CD4-positive, alpha-beta T cell treated with Interleukin-2 at 100 ng/mL for 4 hours (primary cell): ENCODE results near the gene SKOR2.
"Not testable (repeated sequence)": the region's sequence is repeated elsewhere in the genome, so short reads cannot be mapped to it uniquely, and the experiment has no call there.

Experiments
- DNase-seq: peaks from one replicate; pipeline ENCODE4 v3.0.0-alpha.2; 2020; ENCODE audit warnings: low spot score

Gene SKOR2

DNA sequence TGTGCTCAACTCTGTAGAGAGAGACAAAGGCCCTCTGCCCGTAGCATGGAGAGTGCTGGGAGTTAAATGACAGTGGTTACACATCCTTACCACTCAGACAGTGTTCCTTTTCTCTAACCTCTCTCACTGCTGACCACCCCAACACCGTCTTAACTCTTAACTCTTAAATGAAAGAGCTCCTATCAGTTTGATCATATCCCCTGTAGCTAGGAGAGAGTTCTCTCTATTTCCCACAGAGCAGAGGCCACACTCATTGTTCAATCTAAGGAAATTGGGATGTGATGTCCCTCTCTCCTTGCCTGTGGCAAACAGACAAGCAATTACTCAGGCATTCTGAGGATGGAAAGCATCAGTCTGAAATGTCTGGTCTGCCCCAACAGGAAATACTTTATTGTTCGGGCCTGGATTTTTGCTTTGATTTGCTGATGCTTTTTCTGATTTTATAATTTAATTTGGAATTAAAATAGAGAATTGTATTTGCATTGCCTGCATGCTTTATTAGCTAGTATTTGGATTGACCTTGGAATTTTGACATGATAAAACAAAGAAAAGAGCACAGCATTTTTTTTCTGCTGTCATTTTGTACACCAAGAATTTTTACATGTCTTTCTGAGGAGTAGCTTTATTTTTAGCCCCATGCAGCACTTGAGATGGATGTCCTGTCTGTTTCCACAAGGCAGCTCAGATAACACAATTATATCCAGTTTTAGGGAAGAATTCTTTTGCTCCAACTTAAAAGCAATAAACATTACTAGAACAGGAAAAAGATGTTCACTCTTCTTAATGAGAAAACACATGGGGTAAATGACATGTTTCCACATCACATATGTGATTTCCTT lies 47.6 kb downstream of the SKOR2 start:
- no peak for DNase-seq

GRCh38 chr18:47195961-47196360 lies 55.5 kb downstream of the SKOR2 start:
- DNase-seq = not testable (repeated sequence)

GRCh38 chr18:47191961-47192360 lies 59.5 kb downstream of the SKOR2 start:
- no peak for DNase-seq

DNA sequence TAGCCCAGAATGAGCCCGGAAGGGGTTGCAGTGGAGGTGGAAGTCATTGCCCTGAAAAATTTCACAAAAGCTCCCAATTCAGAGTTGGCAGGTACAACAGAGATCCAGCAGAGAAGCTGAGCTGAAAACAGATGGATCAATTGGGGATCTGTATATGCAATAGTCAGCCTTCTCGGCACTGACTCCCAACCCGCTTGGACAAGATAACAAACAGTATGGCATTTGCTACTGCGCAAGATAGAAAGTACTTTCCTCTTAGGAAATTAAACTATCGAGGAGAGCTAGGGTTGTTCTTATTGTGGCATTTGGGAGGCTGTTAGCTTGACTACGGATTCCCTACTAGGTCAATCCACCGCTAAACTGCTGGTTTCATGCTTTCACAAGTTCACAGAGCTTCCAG lies 63.7 kb downstream of the SKOR2 start:
- no peak for DNase-seq

- DNase-seq = no peak
These were observed 66.9 kb downstream of the SKOR2 start for GRCh38 chr18:47184419-47185050.

- not testable (repeated sequence) for DNase-seq
These were observed 69.3 kb downstream of the SKOR2 start for GRCh38 chr18:47182156-47182555.

- no peak for DNase-seq
These were observed 70.7 kb downstream of the SKOR2 start for GRCh38 chr18:47180765-47181164.

DNA sequence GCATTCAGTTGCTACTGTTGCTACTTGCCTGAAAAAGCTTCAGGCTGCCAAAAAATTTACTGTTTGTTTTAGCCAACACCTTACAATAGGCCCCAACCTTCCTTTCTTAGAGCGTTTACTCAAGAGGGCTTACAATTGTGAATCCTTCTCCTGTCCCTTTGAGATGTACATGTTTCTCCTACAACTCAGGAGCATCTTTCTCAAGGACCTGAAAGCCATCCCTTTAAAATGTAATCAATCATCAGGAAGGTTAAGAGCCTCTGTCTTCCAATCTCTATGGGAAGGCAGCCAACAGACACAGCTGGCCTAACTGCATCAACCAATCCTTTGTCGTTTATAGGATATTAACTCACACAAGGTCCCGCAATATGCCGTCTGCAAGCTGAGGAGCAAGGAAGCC lies 71.9 kb downstream of the SKOR2 start:
- no peak for DNase-seq

- peak; percentile 93 for DNase-seq
These were observed 75.4 kb downstream of the SKOR2 start, which contains the start of gene IER3IP1 for GRCh38 chr18:47175898-47176575. Gene IER3IP1 (minus strand): TSS chr18:47176364. CDS start chr18:47176277, 87 bp downstream.

DNA sequence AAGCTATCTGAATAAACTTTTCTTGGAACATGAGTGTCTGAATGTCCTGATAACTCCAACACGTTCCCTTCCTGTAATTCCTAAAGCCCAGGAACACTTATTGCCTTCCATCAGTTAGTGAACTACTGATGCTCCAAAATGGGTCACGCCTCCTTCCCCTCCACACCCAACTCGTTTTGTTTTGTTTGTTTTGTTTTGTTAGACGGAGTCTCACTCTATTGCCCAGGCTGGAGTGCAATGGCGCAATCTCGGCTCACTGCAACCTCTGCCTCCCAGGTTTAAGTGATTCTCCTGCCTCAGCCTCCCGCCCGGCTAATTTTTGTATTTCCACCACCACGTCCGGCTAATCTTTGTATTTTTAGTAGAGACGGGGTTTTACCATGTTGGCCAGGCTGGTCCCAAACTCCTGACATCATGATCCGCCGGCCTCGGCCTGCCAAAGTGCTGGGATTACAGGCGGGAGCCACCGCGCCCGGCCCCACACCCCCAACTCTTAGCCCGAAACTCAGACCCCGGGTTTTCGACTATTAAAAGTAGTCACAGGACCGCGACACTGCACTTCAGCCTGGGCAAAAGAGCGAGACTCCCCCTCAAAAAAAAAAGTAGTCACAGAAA lies 76.1 kb downstream of the SKOR2 start:
- no peak for DNase-seq

- DNase-seq = no peak
These were observed 76.8 kb downstream of the SKOR2 start for GRCh38 chr18:47174545-47175116.

GRCh38 chr18:47172476-47172875 lies 79.0 kb downstream of the SKOR2 start:
- DNase-seq = no peak

- no peak for DNase-seq
These were observed 82.5 kb downstream of the SKOR2 start for GRCh38 chr18:47168913-47169312.

GRCh38 chr18:47168509-47168908 lies 83.0 kb downstream of the SKOR2 start:
- DNase-seq = no peak

- DNase-seq = no peak
These were observed 85.2 kb downstream of the SKOR2 start for GRCh38 chr18:47166294-47166693.

DNA sequence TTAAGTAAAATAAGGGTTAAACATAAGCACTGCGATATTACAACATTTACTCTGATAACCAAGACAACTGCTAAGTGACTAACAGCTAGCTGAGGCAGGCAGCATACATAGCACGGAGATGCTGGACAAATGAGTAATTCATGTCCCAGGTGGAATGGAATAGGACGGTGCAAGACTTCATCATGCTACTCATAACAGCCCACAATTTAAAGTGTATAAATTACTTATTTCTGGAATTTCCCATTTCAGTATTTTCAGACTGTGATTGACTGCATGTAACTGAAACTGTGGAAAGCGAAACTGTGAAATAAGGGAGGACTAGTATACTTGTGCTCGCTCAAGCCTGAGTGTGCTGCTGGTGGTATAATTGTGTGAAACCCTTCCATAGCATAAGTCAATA lies 88.2 kb downstream of the SKOR2 start:
- DNase-seq = no peak

GRCh38 chr18:47160256-47160655 lies 91.2 kb downstream of the SKOR2 start:
- DNase-seq = no peak

GRCh38 chr18:47158404-47158803 lies 93.1 kb downstream of the SKOR2 start:
- DNase-seq = not testable (repeated sequence)
